SK-N-SH (cell line): ENCODE data around the gene FAM131A.

ENCODE experiments used
- JUND ChIP-seq: IDR thresholded peaks from 2 replicates; pipeline ENCODE4 v1.4.0; 2012
- RFX5 ChIP-seq: IDR thresholded peaks from 2 replicates; pipeline ENCODE4 v1.6.1; 2012; ENCODE audit warnings: mild to moderate bottlenecking, improper control_type of control experiment, low read length
- SMC3 ChIP-seq: IDR thresholded peaks from 2 replicates; pipeline ENCODE4 v1.6.1; 2012; ENCODE audit warnings: low read depth, low read length, improper control_type of control experiment
- TF ChIP-seq, protein P1 (sequence below): fragments of 200-600 bp; sonication (generic); IDR thresholded peaks from 2 replicates; pipeline ENCODE4 v1.6.1; 2017; ENCODE audit warnings: antibody characterized with exemption, mild to moderate bottlenecking, moderate library complexity
- TF ChIP-seq, protein P2 (sequence below): IDR thresholded peaks from 2 replicates; pipeline ENCODE4 v1.6.1; 2012; ENCODE audit warnings: mild to moderate bottlenecking, low read depth, low read length, moderate library complexity

DNA sequence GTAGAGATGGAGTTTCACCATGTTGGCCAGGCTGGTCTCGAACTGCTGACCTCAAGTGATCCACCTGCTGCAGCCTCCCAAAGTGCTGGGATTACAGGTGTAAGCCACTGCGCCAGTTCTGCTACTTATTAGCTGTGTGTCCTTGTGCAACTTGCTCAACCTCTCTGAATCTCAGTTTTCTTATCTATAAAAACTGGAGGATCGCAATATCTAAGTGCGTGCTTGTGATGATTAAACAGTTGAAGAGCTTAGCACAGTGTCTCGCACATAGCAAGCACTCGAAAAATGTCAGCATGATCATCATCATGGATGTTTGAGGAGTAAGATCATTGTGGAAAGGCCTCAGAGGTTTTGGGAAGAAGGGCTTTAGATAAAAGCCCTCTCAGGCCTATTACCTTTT, 13.2 kb downstream of the FAM131A start:
- TF ChIP-seq, protein P1, sequence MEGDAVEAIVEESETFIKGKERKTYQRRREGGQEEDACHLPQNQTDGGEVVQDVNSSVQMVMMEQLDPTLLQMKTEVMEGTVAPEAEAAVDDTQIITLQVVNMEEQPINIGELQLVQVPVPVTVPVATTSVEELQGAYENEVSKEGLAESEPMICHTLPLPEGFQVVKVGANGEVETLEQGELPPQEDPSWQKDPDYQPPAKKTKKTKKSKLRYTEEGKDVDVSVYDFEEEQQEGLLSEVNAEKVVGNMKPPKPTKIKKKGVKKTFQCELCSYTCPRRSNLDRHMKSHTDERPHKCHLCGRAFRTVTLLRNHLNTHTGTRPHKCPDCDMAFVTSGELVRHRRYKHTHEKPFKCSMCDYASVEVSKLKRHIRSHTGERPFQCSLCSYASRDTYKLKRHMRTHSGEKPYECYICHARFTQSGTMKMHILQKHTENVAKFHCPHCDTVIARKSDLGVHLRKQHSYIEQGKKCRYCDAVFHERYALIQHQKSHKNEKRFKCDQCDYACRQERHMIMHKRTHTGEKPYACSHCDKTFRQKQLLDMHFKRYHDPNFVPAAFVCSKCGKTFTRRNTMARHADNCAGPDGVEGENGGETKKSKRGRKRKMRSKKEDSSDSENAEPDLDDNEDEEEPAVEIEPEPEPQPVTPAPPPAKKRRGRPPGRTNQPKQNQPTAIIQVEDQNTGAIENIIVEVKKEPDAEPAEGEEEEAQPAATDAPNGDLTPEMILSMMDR = no peak
- TF ChIP-seq JUND (no peak), RFX5 (no peak), SMC3 (no peak)
- TF ChIP-seq, protein P2, sequence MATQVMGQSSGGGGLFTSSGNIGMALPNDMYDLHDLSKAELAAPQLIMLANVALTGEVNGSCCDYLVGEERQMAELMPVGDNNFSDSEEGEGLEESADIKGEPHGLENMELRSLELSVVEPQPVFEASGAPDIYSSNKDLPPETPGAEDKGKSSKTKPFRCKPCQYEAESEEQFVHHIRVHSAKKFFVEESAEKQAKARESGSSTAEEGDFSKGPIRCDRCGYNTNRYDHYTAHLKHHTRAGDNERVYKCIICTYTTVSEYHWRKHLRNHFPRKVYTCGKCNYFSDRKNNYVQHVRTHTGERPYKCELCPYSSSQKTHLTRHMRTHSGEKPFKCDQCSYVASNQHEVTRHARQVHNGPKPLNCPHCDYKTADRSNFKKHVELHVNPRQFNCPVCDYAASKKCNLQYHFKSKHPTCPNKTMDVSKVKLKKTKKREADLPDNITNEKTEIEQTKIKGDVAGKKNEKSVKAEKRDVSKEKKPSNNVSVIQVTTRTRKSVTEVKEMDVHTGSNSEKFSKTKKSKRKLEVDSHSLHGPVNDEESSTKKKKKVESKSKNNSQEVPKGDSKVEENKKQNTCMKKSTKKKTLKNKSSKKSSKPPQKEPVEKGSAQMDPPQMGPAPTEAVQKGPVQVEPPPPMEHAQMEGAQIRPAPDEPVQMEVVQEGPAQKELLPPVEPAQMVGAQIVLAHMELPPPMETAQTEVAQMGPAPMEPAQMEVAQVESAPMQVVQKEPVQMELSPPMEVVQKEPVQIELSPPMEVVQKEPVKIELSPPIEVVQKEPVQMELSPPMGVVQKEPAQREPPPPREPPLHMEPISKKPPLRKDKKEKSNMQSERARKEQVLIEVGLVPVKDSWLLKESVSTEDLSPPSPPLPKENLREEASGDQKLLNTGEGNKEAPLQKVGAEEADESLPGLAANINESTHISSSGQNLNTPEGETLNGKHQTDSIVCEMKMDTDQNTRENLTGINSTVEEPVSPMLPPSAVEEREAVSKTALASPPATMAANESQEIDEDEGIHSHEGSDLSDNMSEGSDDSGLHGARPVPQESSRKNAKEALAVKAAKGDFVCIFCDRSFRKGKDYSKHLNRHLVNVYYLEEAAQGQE = no peak
